HG02642 (cell line): ENCODE results near the gene FAT1.

Experiments
- ATAC-seq: cut with Tn5 transposase; IDR thresholded peaks from one replicate; pipeline ENCODE4 v1.9.1; 2021; ENCODE audit warnings: mild to moderate bottlenecking; ENCODE audit not compliant: unreplicated experiment, poor library complexity

Gene FAT1

DNA sequence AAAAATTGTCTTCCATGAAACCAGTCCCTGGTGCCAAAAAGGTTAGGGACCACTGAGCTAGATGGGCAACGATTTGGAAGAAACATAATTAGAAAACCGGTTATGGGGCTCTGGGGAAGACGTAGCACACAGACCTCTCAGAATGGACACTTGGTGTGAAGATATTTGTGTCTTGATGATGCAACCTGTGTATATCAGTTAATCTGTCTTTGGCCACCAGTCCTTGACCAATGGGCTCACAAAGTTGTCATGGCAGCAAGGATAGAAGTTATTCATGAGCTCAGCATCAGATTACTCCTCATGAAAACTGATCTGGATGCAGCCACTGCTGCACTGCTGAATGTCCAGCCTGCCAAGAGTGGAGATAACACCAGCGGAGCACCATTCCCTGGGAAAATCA, 181.9 kb downstream of the FAT1 start:
- no peak for ATAC-seq

DNA sequence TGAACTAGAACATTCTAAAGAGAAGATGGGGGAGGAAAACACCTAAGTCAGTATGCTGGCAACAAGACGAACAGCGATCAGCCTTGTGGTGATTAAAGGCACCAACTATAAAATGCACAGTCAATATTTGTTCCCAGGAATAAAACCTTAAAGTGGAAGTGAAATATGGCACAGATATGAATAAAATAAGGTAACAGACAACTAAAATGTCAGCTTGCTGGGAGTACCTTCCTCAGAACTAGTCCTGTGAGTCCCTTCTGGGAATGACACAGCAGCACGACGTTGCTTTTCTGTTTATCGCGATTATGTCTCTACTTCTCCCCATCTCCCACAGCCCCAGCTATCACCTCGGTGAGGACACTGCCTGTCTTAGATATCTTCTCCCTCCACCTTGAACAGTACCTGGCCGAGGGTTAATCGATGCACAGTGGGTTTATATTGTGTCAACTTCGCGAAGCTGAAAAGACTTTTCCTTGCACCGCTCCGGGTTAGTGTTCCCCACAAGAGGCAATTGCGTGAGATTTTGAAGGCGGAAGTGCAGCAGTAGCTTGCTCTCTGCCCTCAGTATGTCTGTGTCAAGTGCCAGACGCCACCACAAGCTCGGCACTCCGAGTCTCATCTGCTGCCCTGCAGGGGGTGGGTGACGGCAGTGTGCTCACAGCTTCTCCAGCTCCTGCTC, 185.7 kb downstream of the FAT1 start:
- no peak for ATAC-seq
